GM13977 (cell line): ENCODE measurements around the gene MITF.

Experiments
- DNase-seq: peaks from one replicate; pipeline ENCODE4 v3.0.0; 2012; ENCODE audit warnings: low spot score
- in situ Hi-C: fragments of 300-500 bp; cut with MboI; formaldehyde crosslinking; loops from one replicate; pipeline ENCODE4 v1.12.0; 2022; ENCODE audit warnings: low sequenced_read_pairs, low pct_unique_long_range_greater_than_20kb, mixed read lengths, inconsistent platforms; ENCODE audit not compliant: unreplicated experiment
- TF ChIP-seq, protein P1 (sequence below): IDR thresholded peaks from 2 replicates; pipeline ENCODE4 v1.5.1; 2012; ENCODE audit warnings: mild to moderate bottlenecking, control low read depth; ENCODE audit not compliant: insufficient read depth; ENCODE audit errors: extremely low read depth, missing control alignments

Gene MITF

DNA sequence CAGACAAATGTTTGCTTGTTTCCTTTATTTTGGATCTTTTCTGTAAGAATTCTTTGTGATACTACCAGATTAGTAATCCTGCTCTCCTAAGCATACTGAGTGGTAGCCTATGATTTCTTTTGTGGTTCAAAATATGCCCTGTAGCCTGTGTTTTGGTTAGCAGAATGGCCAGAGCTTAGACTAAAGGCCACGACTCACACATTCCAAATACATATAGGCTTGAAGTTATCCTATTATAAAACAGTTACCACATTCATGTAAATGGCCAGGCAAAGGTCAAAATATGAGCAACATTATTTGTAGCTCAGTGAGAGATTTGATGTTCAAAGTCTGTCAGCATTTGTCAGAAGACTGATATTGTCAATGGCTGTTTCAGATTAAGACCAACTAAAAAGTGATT, 84.5 kb downstream of the MITF start:
- DNase-seq = no peak
- TF ChIP-seq, protein P1, sequence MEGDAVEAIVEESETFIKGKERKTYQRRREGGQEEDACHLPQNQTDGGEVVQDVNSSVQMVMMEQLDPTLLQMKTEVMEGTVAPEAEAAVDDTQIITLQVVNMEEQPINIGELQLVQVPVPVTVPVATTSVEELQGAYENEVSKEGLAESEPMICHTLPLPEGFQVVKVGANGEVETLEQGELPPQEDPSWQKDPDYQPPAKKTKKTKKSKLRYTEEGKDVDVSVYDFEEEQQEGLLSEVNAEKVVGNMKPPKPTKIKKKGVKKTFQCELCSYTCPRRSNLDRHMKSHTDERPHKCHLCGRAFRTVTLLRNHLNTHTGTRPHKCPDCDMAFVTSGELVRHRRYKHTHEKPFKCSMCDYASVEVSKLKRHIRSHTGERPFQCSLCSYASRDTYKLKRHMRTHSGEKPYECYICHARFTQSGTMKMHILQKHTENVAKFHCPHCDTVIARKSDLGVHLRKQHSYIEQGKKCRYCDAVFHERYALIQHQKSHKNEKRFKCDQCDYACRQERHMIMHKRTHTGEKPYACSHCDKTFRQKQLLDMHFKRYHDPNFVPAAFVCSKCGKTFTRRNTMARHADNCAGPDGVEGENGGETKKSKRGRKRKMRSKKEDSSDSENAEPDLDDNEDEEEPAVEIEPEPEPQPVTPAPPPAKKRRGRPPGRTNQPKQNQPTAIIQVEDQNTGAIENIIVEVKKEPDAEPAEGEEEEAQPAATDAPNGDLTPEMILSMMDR = no peak
- in situ Hi-C loops = no loop called here

DNA sequence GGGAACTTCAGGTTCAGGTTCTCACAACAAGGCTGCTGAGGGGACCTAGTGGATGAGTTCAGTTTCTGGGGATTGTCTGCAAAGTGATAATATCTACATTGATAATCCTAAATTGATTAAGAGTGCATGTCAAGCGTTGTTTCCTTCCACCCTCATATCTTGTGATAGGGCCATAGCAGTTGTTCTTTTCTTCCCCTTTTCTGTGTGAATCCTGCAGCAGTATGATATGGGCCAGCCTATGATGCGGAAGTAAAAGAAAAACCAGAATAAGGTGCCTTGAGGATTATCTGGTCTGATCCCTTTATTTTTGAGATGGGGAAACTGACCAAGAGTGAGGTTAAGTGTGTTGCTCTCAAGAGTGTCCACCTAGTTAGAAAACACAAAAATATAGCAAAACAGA, 86.2 kb downstream of the MITF start:
- in situ Hi-C loops = no loop called here
- TF ChIP-seq, protein P1 = no peak
- DNase-seq = no peak

DNA sequence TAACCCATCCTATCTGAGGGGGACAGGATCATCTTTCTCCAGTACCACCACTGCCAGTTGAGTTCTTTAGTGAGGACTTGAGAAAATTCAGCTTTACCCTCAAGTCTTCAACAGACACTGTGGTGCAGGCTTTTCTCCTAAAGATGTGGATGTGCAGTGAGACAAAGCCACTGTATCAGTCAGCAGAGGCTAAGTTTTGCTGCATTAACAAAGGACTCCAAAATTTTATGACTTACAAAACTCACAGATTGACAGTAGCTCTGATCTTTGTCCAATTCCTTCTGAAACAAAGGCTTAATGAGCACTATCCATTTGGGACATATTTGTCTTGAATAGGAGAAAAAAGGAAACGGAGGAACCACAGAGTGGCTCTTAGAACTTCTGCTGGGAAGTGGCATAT, 87.9 kb downstream of the MITF start:
- DNase-seq = no peak
- in situ Hi-C loops = no loop called here
- TF ChIP-seq, protein P1 = no peak

DNA sequence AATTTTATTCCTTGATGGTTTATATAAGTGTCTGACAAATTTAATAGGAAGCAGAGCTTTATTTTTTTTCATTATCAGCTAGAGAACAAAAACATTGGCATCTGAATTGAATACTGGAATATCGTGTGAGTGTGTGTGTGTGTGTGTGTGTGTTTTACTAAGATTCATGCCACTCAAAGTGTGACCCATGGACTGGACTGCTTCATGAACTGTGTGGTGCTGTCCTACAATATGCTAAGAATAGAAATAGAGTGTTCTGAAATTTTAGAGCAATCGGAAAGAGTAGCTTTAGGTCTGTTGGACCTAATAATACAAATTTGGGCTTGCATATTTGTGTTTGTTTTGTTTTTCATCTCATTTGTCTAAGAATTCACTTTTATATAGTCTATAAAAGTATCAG, 89.6 kb downstream of the MITF start:
- TF ChIP-seq, protein P1 = no peak
- DNase-seq = no peak
- in situ Hi-C loops = no loop called here

DNA sequence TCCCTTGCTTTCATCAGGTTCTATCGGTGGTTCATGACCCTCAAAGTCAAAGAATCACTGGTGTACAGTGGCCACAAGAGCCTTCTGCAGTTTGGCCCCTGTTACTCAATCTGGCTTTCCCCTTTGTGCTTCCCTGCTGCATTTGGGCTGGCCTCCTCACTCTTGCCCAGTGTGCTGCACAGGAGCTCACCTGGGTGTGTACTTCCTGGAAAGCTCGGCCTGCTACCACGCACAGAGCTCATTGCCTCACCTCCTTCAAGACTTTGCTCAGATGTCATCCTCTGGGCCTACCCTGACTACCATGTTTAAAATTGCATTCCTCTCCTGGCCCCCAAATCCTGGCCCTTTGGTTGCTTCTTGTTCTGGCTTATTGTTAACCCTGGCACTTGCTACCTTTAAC, 90.9 kb downstream of the MITF start:
- TF ChIP-seq, protein P1 = no peak
- in situ Hi-C loops = no loop called here
- no peak for DNase-seq

DNA sequence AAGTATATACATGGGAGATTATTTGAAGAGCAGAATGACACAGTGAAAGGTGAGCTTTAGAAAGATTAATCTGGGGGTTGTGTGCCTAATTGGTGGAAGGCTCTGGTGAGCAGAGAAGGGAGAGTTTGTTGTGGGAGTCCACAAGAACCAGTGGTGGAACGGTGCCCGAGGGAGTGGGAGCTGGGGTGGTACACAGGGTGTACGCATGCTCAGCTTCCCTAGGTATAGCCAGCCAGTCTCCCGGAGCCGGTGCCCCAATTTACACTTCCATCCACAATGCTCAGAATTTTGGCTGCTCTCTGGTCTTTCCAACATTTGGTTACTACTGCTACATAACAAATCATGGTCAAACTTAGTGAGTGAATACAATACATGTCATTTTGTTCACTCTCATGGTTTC, 92.5 kb downstream of the MITF start:
- in situ Hi-C loops = no loop called here
- no peak for DNase-seq
- TF ChIP-seq, protein P1 = no peak

DNA sequence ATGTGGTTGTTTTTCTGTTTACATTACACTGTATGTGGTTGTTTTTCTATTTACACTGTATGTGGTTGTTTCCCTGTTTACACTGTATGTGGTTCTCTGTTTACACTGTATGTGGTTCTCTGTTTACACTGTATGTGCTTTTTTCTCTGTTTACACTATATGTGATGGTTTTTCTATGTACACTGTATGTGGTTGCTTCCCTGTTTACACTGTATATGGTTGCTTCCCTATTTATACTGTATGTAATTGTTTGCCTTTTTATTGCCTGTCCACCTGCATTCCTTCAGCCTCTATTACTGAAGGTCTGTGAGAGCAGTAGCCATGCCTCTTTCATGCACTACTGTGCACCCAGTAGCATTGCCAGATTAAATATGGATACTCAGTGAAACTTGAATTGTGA, 94.3 kb downstream of the MITF start:
- in situ Hi-C loops = no loop called here
- TF ChIP-seq, protein P1 = no peak
- DNase-seq = no peak
